Islet of Langerhans (tissue), 1 donor: ENCODE data around the gene ZFHX3.
"Not testable (repeated sequence)": the region's sequence is repeated elsewhere in the genome, so short reads cannot be mapped to it uniquely, and the experiment has no call there.

Experiments
- FAIRE-seq: peaks from one replicate; lab custom pipeline; 2011; peaks lifted over from hg19 to GRCh38; lab: Jason Lieb, UNC

ZFHX3 gene

GRCh38 chr16:72995151-72995881 lies 52.6 kb downstream of the ZFHX3 start:
- no peak for FAIRE-seq

DNA sequence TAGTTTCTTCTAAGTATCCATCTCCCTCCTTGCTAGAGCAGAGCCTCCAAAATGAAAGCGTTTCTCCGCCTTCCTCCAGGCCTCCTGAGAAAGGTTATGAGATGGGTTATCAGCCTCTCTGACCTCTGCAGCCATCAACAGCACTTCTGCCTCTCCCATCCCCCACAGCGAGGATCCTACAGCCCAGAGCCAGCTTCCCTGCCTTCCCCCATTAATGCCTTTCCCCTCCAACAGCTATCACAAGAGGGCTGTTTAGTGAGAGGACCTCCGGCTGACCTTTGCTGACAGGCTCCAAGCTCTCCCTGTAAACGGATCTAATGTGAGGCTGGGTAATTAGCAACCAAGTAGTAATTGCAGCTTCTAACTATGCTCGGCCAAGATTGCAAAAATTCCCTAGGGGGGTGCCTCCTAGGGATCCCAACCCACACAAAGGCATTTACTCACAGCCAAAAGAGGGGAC lies 55.8 kb downstream of the ZFHX3 start:
- no peak for FAIRE-seq

- FAIRE-seq: no peak
Measured at GRCh38 chr16:72991644-72992043, 56.3 kb downstream of the ZFHX3 start.

- FAIRE-seq: no peak
Measured at GRCh38 chr16:72991211-72991610, 56.7 kb downstream of the ZFHX3 start.

- FAIRE-seq: no peak
Measured at GRCh38 chr16:72990571-72990970, 57.4 kb downstream of the ZFHX3 start.

DNA sequence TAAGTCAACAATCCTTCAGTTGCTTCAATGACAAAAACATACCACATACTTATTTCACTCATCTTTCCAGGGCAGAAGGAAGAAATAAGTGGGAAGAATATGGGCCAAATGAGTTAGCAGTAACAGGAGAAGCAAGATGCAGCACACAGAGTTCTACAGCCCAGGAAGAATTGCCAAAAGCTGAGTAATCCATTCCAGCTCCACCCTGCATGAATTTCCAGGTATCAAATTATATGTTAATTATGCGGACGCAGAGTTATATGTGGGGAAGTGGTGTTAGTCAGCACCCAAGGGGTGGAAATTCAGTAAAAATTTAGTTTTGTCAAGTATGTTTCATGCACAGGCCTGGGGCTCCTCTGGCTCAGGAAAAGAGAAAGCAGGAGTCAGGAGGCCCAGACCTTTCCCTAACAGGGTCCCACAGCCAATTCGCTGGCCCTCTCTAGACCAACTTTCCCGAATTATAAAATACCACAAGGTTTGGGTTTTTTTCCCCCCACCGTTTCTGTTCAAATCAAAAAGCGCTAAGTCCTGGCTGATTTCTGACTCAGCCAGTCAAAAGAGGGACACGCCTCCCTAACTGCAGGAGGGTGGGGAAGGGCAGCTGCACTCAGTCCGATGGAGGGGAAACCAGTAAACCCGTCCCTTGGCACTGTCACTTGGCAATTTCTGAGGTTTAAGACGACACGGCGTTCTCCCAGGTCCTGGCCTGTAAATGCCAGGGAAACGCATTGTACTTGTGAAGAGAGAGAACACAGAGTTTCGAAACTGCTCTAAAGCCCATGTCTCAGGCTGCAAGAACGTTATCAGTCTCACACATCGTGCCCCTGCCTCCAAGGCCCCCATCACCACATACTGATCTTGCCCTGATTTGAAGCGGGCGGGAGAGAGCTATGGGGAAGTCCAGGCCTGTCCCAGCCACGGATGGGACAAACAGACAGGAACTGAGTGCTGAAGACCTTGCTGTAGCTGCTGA lies 58.1 kb downstream of the ZFHX3 start:
- no peak for FAIRE-seq

- FAIRE-seq: not testable (repeated sequence)
Measured at GRCh38 chr16:72989203-72989578, 58.7 kb downstream of the ZFHX3 start.

DNA sequence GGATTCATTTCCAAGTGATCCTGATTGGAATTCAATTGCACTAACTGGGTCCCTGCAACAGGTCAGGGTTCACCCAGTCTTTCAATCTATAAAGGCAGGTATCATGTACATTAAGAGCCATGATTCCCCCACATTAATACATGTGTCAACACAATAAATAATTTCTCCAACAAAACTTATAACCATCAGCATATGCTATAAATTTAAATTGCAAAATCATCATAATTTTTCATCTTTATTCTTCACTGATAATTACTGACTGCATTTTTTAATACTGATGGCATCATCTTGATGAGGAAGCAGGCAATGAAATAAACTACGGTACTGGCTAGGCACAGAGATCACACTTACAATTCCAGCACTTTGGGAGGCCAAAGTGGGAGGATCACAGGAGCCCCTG lies 59.4 kb downstream of the ZFHX3 start:
- FAIRE-seq: no peak

- FAIRE-seq: no peak
Measured at GRCh38 chr16:72987480-72987901, 60.4 kb downstream of the ZFHX3 start.

DNA sequence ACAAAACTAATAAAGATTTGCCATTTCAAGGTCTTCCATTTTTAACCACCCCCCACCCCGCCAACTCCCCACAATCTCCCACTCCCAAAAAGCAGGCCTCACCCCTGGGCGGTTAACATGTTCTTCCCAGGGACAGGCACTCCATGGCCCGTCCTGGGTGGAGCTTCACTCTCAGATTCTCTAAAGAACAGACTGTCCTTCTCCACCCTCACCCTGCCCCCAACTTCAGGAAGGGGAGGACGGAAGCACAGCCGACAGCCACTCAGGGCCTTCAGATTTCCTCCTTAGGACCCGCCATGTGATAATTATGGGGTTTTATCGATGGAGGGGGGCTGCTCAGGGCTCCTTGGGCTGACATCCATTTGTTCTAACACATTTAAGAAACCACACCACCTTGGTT lies 61.9 kb downstream of the ZFHX3 start:
- no peak for FAIRE-seq

DNA sequence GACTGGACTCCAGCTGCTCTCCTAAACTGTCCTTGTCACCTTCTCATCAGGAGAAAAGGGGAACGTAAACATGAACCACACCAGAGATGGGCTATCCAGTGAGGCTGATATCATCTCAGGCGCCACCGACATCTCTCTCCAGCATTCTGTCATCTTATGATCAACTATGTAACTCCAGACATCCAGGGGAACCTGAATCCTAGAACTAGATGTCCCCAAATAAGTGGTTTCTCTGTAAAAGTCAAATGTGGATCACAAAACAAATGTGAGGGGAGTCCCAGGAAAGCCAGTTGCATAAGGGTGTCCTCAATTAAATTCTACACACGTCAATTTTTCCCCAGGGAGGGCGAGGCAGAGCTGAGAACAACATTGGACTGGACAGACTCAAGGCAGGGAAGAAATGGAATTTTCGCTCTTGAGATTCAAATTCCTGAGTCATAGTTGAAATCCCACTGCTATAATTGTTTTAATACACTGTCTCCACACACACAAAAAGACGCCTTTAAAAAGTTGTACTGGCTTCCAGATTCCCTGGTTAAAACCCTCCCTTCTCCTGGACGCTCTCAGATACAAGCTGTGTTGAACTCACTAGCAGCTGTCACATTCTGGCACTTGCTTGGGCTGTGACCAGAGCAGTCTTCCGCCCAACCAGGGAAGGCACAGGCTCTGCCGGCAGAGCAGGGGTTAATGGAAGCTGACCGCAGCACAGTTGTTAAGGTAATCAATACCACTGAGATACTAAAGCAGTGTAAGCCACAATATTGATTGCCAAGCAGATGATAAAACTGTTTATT lies 62.6 kb downstream of the ZFHX3 start:
- no peak for FAIRE-seq

DNA sequence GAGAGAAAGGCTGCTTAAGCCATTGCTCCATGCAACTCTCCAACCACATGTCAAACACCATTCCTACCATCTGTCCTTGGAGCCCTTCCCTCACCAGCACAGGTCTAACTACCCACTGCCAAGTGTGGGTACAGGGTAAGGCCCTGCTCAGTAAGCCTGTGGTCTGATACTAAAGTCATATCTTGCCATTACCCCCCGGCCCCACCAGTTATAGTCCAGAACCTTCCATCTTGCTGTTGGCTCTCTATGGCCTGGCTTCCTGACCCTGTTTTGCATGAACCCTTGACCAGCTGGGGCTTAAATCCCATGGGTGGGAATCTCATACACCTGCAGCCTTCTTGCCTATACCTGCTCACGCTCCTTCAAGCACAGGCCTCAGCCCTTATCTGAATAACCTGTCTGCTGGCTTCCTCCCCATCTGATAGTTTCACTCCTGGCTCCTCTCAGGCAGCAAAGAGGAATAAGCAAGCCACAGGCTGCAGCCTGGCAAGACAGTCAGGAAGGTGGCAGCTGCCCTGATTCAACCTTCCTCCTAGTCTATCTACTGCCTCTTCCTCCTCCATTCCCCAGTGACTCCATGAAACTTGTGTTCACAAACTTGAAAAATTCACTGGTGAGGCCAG lies 64.1 kb downstream of the ZFHX3 start:
- no peak for FAIRE-seq

GRCh38 chr16:72983241-72983640 lies 64.7 kb downstream of the ZFHX3 start:
- no peak for FAIRE-seq

DNA sequence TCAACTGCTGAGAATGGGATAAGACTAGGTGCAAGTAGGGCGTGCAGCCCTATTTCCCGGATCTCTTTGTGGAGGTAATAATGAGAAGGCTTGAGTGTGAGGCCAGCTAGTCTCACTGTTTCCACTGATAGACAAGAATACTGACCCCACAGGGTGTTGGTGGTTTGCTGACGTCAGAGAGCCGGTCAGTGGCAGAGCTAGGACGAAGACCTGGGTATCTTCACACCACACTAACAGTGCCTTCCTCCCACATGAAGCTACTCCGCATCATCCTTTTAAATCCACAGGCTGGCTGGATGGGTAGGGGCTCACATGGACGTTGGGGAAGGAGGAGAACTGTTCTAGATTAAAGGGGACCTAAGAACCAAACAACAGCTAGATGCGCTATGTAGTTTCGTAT lies 68.0 kb downstream of the ZFHX3 start:
- FAIRE-seq: no peak

- no peak for FAIRE-seq
Measured at GRCh38 chr16:72978212-72978611, 69.7 kb downstream of the ZFHX3 start.

DNA sequence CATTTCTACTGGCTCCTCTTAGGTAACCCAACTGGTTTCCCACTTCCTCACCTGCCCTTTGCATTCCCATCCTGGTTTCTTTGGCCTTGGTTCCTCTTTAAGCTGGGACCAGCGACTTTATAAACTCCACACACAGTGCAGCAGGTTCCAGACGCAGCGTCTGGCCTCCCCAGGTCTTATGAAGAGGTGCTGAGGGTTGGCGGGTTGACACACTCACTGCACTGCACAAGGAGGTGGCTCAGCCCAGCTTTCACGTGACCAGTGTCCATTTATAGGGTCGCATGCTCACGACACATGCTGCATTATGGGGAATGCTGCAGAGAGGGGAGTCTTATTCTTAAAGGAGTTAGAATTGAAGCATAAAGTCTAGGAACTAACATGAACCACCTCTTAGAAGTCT lies 70.8 kb downstream of the ZFHX3 start:
- no peak for FAIRE-seq

DNA sequence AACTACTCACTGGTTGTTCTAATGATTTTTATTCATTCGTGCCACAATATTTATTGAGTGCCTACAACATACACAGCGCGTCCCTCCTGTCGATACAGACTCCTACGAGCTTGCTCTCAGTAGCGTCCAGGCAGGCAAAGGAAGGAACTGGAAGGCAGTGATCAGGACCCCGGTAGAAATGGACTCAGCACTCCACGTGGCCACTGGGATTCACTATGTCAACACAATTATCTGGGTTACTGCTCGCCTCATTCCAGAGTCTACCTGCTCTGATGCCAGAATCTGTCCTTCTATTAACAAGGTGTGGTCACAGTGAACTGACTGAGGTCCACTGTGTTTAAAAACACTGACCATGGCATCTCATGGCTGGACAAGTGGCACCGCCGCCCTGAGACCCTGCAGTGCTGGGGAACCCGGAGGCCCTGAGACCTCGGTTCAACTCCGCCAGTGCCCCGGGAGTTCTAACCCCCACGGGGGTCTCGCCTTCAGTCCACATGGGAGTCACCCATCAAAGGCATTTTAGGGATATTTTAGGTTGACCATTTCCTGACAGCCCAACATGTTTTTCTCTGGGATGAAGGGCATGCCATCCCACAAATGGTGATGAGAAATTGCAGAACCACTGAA lies 71.4 kb downstream of the ZFHX3 start:
- no peak for FAIRE-seq

DNA sequence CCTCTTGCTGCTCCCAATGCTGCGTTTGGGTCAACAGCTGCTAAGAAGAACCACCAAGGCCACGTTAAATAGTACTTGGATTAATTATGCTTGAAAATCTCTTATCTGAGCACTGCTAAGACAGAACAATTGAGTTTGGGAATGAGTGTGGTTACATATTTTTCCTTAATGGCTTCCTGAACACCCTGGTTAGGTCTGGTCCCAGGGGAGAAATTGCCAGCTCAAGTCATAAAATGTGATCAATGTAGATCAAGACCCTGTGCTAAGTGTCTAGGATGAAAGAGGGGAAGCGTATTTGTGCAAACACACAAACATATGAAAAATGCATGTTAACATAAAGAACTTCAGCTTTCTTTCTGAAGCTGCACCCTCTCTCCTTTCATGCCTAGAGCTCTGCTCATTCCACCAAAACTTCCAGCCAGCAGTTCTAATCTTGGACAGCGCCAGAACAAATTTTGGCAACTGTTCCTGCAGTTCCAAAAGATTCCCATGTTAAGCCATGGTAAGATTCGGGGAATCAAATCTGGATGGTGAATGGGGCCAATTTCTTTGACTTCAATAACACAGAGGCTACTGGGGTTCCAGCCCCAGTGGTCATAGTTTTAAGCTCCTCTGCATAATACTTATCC lies 72.0 kb downstream of the ZFHX3 start:
- no peak for FAIRE-seq

DNA sequence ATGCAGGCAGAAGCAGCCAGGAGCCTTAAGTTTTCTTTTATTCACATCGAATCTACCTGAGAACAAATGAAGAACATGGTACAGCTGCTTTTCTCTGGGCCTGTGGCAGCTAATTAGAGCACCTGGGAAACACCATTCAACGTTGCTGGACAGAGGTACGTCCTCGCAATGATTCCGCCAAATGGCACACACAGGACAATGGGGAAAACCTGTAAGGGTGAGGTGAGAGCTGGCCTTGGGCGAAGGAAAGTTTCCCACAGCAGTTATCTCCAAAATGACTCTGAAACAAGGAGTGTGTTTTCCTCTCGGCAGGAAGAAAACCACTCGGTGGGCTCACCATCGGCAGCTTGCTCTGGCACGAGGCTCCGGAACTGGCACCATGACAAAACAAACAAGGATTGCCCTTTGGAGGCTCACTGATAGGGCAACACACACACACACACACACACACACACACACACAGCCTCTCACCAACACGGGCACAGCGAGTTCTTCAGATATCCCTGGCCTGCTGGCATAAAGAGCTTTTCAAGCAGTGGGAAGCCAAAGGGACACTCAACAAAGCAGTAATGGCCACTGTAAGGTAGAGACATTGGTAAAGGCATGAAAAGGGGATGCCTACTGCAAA lies 73.7 kb downstream of the ZFHX3 start:
- no peak for FAIRE-seq

- no peak for FAIRE-seq
Measured at GRCh38 chr16:72972878-72973571, 74.9 kb downstream of the ZFHX3 start.
